Caco-2 (cell line): ENCODE results near the gene DLGAP3. TPM values are rescaled to one million over a fixed set of nuclear protein-coding genes. Genes with fewer than 3 reads are reported as not detected.

ENCODE experiments used
- BruUV-seq: library from RNA; stranded (reverse); fragments of 400-500 nt; replicated peaks from 2 replicates; lab custom pipeline; 2021; lab: Mats Ljungman, UMichigan
- CTCF ChIA-PET: fragments of 300-600 bp; sonication (Branson Sonifier 250); formaldehyde crosslinking; loops from one replicate; lab custom pipeline; 2022; ENCODE audit warnings: antibody characterized with exemption; lab: Charles Lee
- POLR2A ChIA-PET: fragments of 300-600 bp; sonication (Branson Sonifier 250); formaldehyde crosslinking; loops from one replicate; lab custom pipeline; 2022; ENCODE audit warnings: antibody characterized with exemption; lab: Charles Lee
- DNase-seq, 2 experiments: peaks; one replicate each; pipeline versions ENCODE4 v3.0.0 to v3.0.0-alpha.2; 2020 to 2022
- H3K27me3 ChIP-seq: replicated peaks from 2 replicates; pipeline ENCODE4 v1.6.0; 2011; ENCODE audit warnings: low read length; ENCODE audit not compliant: control insufficient read depth, insufficient read depth
- H3K36me3 ChIP-seq: 2 replicates; pipeline ENCODE4 v1.5.1; 2011; ENCODE audit warnings: low read length; ENCODE audit not compliant: control insufficient read depth, insufficient read depth
- H3K4me1 ChIP-seq: fragments of 250-450 bp; sonication (Bioruptor Pico); 2 replicates; pipeline ENCODE4 v1.5.1; 2020; ENCODE audit warnings: mild to moderate bottlenecking
- H3K4me3 ChIP-seq: 2 replicates; pipeline ENCODE4 v1.5.1; 2011; ENCODE audit warnings: low read depth, mild to moderate bottlenecking, control low read depth, low read length
- H3K9me3 ChIP-seq: fragments of 250-450 bp; sonication (Bioruptor Pico); 2 replicates; pipeline ENCODE4 v1.5.1; 2020; ENCODE audit warnings: mild to moderate bottlenecking, moderate library complexity
- H3K27ac Mint-ChIP-seq: one replicate; pipeline ENCODE4 v1.8.0; 2022; ENCODE audit warnings: mixed read lengths; ENCODE audit not compliant: unreplicated experiment
- H3K27me3 Mint-ChIP-seq: one replicate; pipeline ENCODE4 v1.8.0; 2022; ENCODE audit warnings: mixed read lengths; ENCODE audit not compliant: insufficient read depth, unreplicated experiment
- H3K36me3 Mint-ChIP-seq: one replicate; pipeline ENCODE4 v1.8.0; 2022; ENCODE audit warnings: mild to moderate bottlenecking, mixed read lengths; ENCODE audit not compliant: insufficient read depth, unreplicated experiment
- H3K4me1 Mint-ChIP-seq: one replicate; pipeline ENCODE4 v1.8.0; 2022; ENCODE audit warnings: low read depth, mixed read lengths; ENCODE audit not compliant: unreplicated experiment
- H3K4me3 Mint-ChIP-seq: one replicate; pipeline ENCODE4 v1.8.0; 2022; ENCODE audit warnings: mild to moderate bottlenecking, moderate library complexity, mixed read lengths; ENCODE audit not compliant: unreplicated experiment
- H3K9me3 Mint-ChIP-seq: one replicate; pipeline ENCODE4 v1.8.0; 2022; ENCODE audit warnings: mixed read lengths; ENCODE audit not compliant: unreplicated experiment
- intact Hi-C: fragments of 100-400 bp; cut with micrococcal nuclease; formaldehyde crosslinking; loops from one replicate; pipeline ENCODE4 v1.10.0; 2022; ENCODE audit not compliant: unreplicated experiment
- total RNA-seq: library from RNA; stranded (reverse); gene quantifications from 2 replicates; pipeline ENCODE4 v1.2.3, GENCODE V29; 2022
- TF ChIP-seq, protein P1 (sequence below), 2 experiments: fragments of 200-600 bp in 1 of 2; IDR thresholded peaks; 1 replicate in 1 of 2; 2 replicates in 1 of 2; pipeline versions ENCODE4 v1.5.1 to v1.8.0; 2011 to 2022; ENCODE audit warnings: antibody characterized with exemption in 1 of 2, control low read depth in 1 of 2, inconsistent platforms in 1 of 2, low read depth in 1 of 2, low read length in 1 of 2, mild to moderate bottlenecking in 1 of 2, moderate library complexity in 1 of 2; ENCODE audit not compliant: insufficient read depth in 1 of 2, severe bottlenecking in 1 of 2, unreplicated experiment in 1 of 2

DLGAP3 gene
- total RNA-seq, 1 experiment from 2014 or later, result 0.16 TPM

DNA sequence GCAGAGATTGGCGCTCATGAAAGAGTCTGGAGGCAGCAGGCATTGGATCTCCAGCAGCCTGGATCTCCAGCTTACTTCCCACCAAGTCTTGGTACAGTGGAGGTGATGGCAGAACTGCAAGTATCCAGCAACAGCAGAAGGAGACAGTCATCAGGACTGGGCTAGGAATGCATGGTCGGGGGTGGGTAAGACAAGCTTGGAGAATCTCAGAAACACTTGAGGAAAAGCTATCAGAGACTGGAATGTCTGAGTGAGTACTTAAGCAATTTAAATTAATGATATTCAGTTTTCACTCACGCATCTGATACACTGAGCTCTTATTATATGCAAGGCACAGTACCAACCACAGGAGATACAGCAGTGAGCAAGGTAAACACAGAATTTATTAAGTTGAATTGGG, 45.9 kb upstream of the DLGAP3 start:
- H3K36me3 ChIP-seq, result no peaks in the 10 kb centered on the region
- Mint-ChIP-seq H3K27ac (no peak overlapping the region), H3K9me3 (no peaks in the 10 kb centered on the region), H3K36me3 (no peaks in the 10 kb centered on the region), H3K4me3 (no peak overlapping the region), H3K27me3 (no peaks in the 10 kb centered on the region), H3K4me1 (no peaks in the 10 kb centered on the region)
- no peak overlapping the region for H3K4me3 ChIP-seq
- TF ChIP-seq, protein P1, sequence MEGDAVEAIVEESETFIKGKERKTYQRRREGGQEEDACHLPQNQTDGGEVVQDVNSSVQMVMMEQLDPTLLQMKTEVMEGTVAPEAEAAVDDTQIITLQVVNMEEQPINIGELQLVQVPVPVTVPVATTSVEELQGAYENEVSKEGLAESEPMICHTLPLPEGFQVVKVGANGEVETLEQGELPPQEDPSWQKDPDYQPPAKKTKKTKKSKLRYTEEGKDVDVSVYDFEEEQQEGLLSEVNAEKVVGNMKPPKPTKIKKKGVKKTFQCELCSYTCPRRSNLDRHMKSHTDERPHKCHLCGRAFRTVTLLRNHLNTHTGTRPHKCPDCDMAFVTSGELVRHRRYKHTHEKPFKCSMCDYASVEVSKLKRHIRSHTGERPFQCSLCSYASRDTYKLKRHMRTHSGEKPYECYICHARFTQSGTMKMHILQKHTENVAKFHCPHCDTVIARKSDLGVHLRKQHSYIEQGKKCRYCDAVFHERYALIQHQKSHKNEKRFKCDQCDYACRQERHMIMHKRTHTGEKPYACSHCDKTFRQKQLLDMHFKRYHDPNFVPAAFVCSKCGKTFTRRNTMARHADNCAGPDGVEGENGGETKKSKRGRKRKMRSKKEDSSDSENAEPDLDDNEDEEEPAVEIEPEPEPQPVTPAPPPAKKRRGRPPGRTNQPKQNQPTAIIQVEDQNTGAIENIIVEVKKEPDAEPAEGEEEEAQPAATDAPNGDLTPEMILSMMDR (IDR thresholded peaks at IDR 0.05; ENCODE audit: insufficient read depth in 1 of 2, low read depth in 1 of 2, low read length in 1 of 2, severe bottlenecking in 1 of 2, unreplicated experiment in 1 of 2), result no peak
- POLR2A ChIA-PET, result no interaction called here
- intact Hi-C loops, result no loop called here
- BruUV-seq, result no TSS peak
- H3K9me3 ChIP-seq, result no peaks in the 10 kb centered on the region
- no peak for DNase-seq
- CTCF ChIA-PET, result no interaction called here
- H3K27me3 ChIP-seq, result no peaks in the 10 kb centered on the region
- H3K4me1 ChIP-seq, result no peaks in the 10 kb centered on the region

DNA sequence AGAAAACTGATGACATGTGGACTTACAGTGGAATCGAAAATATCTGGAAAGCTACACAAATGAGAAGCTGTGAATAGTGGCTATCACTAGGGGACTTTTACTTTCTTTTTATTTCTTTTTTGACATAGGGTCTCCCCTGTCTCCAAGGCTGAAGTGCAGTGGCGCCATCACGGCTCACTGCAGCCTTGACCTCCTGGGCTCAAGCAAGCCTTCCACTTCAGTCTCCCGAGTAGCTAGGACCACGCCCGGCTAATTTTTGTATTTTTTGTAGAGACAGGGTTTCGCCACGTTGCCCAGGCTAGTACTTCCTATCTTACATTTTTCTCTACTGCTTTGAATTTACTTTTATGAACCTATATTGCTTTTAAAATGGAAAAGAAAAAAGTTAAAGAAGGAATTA, 45.2 kb upstream of the DLGAP3 start:
- H3K4me3 Mint-ChIP-seq, result no peak overlapping the region
- TF ChIP-seq, protein P1 (IDR thresholded peaks at IDR 0.05; ENCODE audit: insufficient read depth in 1 of 2, low read depth in 1 of 2, low read length in 1 of 2, severe bottlenecking in 1 of 2, unreplicated experiment in 1 of 2), result no peak
- H3K27me3 Mint-ChIP-seq, result no peaks in the 10 kb centered on the region
- H3K4me3 ChIP-seq, result no peak overlapping the region
- H3K4me1 ChIP-seq, result no peaks in the 10 kb centered on the region
- no TSS peak for BruUV-seq
- intact Hi-C loops, result no loop called here
- H3K4me1 Mint-ChIP-seq, result no peaks in the 10 kb centered on the region
- H3K9me3 Mint-ChIP-seq, result no peaks in the 10 kb centered on the region
- no peaks in the 10 kb centered on the region for H3K36me3 Mint-ChIP-seq
- CTCF ChIA-PET, result no interaction called here
- H3K27ac Mint-ChIP-seq, result no peak overlapping the region
- H3K27me3 ChIP-seq, result no peaks in the 10 kb centered on the region
- POLR2A ChIA-PET, result no interaction called here
- H3K9me3 ChIP-seq, result no peaks in the 10 kb centered on the region
- H3K36me3 ChIP-seq, result no peaks in the 10 kb centered on the region
- DNase-seq, result no peak

GRCh38 chr1:34973326-34973725, 43.9 kb upstream of the DLGAP3 start:
- H3K4me1 Mint-ChIP-seq, result no peaks in the 10 kb centered on the region
- BruUV-seq, result no TSS peak
- CTCF ChIA-PET, result no interaction called here
- POLR2A ChIA-PET, result no interaction called here
- H3K27me3 Mint-ChIP-seq, result no peaks in the 10 kb centered on the region
- Histone ChIP-seq H3K9me3 (no peaks in the 10 kb centered on the region), H3K27me3 (no peaks in the 10 kb centered on the region), H3K4me1 (no peaks in the 10 kb centered on the region), H3K36me3 (no peaks in the 10 kb centered on the region), H3K4me3 (no peak overlapping the region)
- no peaks in the 10 kb centered on the region for H3K36me3 Mint-ChIP-seq
- TF ChIP-seq, protein P1 (IDR thresholded peaks at IDR 0.05; ENCODE audit: insufficient read depth in 1 of 2, low read depth in 1 of 2, low read length in 1 of 2, severe bottlenecking in 1 of 2, unreplicated experiment in 1 of 2), result no peak
- no peak overlapping the region for H3K4me3 Mint-ChIP-seq
- H3K27ac Mint-ChIP-seq, result no peak overlapping the region
- intact Hi-C loops, result no loop called here
- H3K9me3 Mint-ChIP-seq, result no peaks in the 10 kb centered on the region
- no peak for DNase-seq
